A549 (cell line): Measurements from ENCODE around the gene PRPS2.

ENCODE experiments used
- CEBPB ChIP-seq, 2 experiments: fragments of >200 bp in 1 of 2; sonication (Bioruptor Twin) in 1 of 2; formaldehyde crosslinking in 1 of 2; IDR thresholded peaks; 2 replicates each; pipeline ENCODE4 v1.6.1; 2012 to 2016
- RAD21 ChIP-seq, 2 experiments: fragments of >200 bp in 1 of 2; sonication (Bioruptor Twin) in 1 of 2; formaldehyde crosslinking in 1 of 2; IDR thresholded peaks in 1 of 2; conservative IDR thresholded peaks in 1 of 2; 2 replicates in 1 of 2; 3 replicates in 1 of 2; pipeline ENCODE4 v1.6.1; 2012 to 2018; ENCODE audit warnings: inconsistent platforms in 1 of 2
- RCOR1 ChIP-seq: fragments of 150-350 bp; IDR thresholded peaks from 2 replicates; pipeline ENCODE4 v1.6.1; 2014; ENCODE audit warnings: antibody characterized with exemption, low read length, low read depth
- TF ChIP-seq, protein P1 (sequence below): fragments of 450-650 bp; IDR thresholded peaks from 2 replicates; pipeline ENCODE4 v1.6.1; 2014; ENCODE audit warnings: antibody characterized with exemption
- TF ChIP-seq, protein P2 (sequence below): fragments of >200 bp; sonication (Bioruptor Twin); formaldehyde crosslinking; IDR thresholded peaks from 3 replicates; pipeline ENCODE4 v1.6.1; 2016

DNA sequence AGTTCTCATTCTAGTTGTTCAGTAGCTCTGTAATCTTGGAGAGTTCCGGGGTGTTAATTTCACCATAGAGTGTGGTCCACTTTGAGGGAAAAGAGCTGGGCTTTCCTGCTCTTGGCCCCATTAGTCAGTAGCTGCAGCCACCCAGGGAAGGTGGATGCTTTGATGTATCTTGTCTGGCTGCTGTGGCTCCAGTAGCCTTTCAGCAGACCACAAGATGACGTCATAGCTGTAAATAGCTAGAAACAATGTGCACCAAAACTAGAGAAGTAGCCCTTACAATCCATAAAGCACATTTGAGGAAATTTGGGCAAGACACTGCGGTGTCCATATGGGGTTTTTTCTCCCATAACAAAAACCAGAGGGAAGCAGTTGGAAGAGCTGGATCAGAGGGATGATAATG lies 32.9 kb upstream of the PRPS2 start:
- TF ChIP-seq, protein P1, sequence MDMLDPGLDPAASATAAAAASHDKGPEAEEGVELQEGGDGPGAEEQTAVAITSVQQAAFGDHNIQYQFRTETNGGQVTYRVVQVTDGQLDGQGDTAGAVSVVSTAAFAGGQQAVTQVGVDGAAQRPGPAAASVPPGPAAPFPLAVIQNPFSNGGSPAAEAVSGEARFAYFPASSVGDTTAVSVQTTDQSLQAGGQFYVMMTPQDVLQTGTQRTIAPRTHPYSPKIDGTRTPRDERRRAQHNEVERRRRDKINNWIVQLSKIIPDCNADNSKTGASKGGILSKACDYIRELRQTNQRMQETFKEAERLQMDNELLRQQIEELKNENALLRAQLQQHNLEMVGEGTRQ = no peak
- TF ChIP-seq RAD21 (conservative IDR thresholded peaks at IDR 0.05 in 1 of 2, IDR thresholded peaks at IDR 0.05 in 1 of 2) (no peak), RCOR1 (no peak), CEBPB (IDR thresholded peaks at IDR 0.05) (no peak)
- TF ChIP-seq, protein P2, sequence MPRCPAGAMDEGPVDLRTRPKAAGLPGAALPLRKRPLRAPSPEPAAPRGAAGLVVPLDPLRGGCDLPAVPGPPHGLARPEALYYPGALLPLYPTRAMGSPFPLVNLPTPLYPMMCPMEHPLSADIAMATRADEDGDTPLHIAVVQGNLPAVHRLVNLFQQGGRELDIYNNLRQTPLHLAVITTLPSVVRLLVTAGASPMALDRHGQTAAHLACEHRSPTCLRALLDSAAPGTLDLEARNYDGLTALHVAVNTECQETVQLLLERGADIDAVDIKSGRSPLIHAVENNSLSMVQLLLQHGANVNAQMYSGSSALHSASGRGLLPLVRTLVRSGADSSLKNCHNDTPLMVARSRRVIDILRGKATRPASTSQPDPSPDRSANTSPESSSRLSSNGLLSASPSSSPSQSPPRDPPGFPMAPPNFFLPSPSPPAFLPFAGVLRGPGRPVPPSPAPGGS = no peak
